Coronary artery (tissue), 2 donors: ENCODE data around the gene STRADB.

Experiments used
- DNase-seq: peaks from one replicate; pipeline ENCODE4 v3.0.0-alpha.2; 2017; ENCODE audit warnings: low spot score
- H3K27ac ChIP-seq, 2 donors: fragments of 200-600 bp; sonication (generic); one replicate each; pipeline ENCODE4 v1.5.1; 2016 to 2019
- H3K4me3 ChIP-seq: fragments of 200-600 bp; sonication (generic); 2 replicates; pipeline ENCODE4 v1.5.1; 2016; ENCODE audit warnings: mild to moderate bottlenecking, moderate library complexity
- TF ChIP-seq, protein P1 (sequence below): fragments of 200-600 bp; sonication (generic); IDR thresholded peaks from one replicate; pipeline ENCODE4 v1.5.1; 2019; ENCODE audit warnings: antibody characterized with exemption

STRADB gene, protein sequence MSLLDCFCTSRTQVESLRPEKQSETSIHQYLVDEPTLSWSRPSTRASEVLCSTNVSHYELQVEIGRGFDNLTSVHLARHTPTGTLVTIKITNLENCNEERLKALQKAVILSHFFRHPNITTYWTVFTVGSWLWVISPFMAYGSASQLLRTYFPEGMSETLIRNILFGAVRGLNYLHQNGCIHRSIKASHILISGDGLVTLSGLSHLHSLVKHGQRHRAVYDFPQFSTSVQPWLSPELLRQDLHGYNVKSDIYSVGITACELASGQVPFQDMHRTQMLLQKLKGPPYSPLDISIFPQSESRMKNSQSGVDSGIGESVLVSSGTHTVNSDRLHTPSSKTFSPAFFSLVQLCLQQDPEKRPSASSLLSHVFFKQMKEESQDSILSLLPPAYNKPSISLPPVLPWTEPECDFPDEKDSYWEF

DNA sequence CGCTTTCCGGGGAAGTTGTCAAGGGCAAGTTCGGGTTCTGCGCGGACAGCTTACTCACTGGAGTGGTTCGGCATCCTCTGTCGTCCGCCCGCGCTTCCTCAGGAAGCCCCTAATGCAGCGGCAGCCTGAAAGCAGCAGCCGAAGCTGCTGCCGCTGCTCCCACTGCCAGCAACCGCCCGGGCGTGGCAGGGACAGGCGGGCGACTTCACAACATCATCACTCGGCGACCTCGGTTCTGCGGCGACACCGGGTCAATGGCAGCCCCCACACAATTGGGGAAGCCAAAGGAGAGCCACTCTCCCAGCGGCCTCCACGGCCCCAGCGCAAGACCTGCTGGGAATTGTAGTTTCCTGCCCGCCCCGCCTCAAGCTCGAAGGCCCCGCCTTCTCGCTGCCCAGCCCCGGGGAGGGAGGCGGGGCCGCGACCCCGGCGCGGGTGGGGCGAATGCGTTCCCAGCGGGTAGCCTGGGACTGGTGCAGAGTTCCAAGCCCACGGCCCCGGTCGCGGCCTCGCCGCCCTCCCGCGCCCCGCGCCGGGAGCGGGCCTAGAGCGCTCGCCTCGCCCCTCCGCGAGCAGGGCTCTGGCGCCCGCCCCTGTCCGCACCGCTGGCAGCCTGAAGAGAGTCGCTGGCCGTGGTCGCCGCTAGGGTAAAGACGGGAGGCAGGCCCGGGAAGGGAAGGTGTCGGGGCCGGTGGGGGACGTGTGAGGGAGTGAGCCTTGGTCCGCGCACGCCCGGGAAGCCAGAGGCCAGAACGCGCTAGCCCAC is at the start of gene STRADB, which contains the start of gene TRAK2:
STRADB (plus strand) TSS at position 449 of the 766 bp plus-strand sequence. CDS start 3,101 bp downstream, outside the sequence.
TRAK2 (minus strand) TSS at position 167 of the 766 bp plus-strand sequence. CDS start 30,951 bp downstream, outside the sequence.
- TF ChIP-seq, protein P1, sequence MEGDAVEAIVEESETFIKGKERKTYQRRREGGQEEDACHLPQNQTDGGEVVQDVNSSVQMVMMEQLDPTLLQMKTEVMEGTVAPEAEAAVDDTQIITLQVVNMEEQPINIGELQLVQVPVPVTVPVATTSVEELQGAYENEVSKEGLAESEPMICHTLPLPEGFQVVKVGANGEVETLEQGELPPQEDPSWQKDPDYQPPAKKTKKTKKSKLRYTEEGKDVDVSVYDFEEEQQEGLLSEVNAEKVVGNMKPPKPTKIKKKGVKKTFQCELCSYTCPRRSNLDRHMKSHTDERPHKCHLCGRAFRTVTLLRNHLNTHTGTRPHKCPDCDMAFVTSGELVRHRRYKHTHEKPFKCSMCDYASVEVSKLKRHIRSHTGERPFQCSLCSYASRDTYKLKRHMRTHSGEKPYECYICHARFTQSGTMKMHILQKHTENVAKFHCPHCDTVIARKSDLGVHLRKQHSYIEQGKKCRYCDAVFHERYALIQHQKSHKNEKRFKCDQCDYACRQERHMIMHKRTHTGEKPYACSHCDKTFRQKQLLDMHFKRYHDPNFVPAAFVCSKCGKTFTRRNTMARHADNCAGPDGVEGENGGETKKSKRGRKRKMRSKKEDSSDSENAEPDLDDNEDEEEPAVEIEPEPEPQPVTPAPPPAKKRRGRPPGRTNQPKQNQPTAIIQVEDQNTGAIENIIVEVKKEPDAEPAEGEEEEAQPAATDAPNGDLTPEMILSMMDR, result no peak
- Histone ChIP-seq H3K27ac (peak within 1 kb of the TSS; percentile 84 to 94), H3K4me3 (peak within 1 kb of the TSS; percentile 95)
- DNase-seq, result peak; percentile 96

DNA sequence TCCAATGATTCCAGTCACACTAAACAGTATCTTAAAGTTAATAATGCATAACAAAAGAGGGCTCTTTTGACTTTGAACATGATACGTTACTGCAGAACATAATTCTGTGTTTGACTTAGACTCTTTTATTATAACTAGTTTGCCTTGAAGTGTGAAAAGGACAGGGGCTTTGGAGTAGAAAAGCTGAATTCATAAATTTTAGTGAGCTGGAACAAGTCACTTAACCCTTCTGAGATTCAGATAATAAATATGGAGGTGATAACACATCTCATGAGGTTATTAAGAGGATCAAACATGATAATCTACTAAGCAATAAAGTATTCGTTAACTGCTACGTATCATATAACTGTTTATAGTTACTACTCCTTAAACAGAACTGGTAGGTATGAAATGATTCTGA is 49.7 kb upstream of the STRADB start:
- no peak for DNase-seq
- no peak overlapping the region for H3K4me3 ChIP-seq
- TF ChIP-seq, protein P1, result no peak
- no peak overlapping the region for H3K27ac ChIP-seq

DNA sequence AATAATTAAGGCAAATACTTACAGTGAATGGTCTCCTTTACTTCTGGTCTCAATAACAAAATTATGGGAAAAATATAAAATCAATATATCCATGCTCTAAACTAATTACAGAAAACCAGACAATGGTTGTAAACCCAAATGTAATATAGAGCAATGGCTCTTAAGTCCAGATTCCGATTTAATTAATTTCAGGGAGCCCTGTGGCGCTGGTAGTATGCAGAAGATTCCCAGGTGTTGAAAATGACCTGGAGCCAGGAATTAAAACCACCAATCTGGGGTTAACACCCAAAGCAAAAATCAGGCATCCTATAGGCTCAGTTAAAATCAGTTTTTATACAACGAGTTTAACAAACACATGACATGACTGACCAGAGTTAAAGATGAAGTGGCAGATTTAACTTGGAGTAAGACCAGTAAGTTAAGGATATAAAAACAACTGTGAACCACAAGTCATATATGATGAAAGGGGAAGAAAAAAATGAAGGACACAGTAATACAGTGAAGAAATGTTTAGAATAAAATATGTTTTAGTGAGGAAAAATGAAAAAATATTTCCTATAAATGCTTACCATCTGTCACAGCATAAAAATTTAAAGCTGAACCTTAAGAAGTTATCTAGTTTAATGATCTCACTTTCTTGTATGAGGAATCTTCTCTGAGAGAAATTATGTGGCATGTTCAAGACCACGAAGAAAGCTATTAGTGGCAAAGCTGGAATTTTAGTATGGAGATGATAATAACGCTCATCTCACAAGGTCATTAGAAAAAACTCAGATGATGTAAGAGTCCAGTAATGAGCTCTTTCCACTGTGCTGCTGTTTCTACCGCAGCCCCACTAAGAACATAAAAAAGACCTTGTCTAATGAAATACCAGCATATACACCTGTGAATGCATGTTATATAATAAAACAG is 48.6 kb upstream of the STRADB start:
- Histone ChIP-seq H3K27ac (no peak overlapping the region), H3K4me3 (no peak overlapping the region)
- no peak for DNase-seq
- TF ChIP-seq, protein P1, result no peak

DNA sequence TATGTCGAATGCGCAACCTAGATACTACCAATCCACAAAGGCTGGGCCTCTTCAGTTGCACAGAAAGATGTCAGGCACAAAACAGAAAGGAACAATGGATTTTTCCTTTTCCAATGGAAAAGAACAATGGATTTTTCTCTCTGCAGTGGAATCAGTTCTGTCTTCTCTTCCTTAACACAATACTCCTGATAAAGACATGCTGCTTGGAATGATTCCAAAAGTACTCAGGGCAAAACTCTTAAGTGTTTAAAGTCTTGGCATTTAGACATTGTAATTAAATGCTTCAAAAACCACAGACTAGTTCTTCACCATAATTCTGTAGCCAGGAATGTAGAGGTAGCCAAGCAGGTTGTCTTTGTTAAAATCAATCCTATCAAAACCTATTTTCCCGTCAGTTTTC is 47.7 kb upstream of the STRADB start:
- Histone ChIP-seq H3K4me3 (no peak overlapping the region), H3K27ac (no peak overlapping the region)
- no peak for DNase-seq
- TF ChIP-seq, protein P1, result no peak

DNA sequence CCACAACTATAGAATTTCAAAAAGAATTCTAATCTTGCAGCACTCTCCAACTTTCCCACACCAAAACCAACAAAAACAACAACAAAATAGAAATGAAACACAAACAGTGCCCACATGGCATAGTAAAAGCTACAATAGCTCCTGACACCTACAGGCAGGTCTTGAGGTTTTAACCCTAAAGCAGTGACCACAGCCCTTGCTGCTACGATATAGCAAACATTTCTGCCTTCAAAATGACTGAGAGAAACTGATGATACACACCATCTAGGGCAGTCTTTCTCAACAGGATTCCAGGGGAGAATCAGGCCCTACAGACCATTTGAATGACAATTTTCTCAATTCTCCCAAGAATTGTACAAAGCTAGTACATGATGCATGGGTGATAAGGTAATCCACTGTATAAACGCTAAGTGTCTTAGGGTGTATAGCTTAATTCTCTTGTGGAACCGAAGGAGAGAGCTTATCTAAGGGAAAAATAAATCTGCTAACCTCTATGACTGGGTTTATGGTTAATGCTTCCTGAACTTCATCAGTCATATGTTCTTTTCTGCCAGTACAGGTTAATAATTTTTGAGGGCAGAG is 46.8 kb upstream of the STRADB start:
- DNase-seq, result no peak
- Histone ChIP-seq H3K4me3 (no peak overlapping the region), H3K27ac (peak overlapping the region in 1 of 2 donors; percentile 40)
- TF ChIP-seq, protein P1, result no peak

DNA sequence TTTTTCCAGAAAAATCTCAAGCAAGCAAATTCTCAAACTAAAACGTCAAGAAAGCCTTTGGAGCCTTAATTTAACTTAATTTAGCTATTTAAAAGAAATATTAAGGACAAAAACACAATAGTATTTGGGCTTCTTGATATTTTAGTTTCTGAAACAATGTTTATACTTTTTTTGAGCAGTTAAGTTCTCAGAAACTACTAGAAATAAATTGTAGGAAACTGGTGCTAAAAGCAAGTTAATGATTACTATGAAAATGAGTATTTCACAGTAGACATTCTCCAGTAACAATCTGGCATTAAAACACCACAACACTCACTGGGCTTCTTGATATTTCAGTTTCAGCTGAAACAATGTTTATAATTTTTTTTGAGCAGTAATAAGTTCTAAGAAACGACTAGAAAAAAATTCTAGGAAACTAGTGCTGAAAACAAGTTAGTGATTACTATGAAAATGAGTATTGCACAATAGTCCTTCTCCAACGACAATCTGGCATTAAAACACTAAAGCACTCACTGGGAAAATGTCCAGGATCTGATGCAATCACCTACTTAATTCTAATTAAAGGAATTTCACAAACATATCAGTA is 45.4 kb upstream of the STRADB start:
- DNase-seq, result no peak
- TF ChIP-seq, protein P1, result no peak
- Histone ChIP-seq H3K27ac (peak overlapping the region; percentile 1 to 39), H3K4me3 (no peak overlapping the region)
